ENCODE data around the gene CAMK1D.

The CAMK1D gene

DNA sequence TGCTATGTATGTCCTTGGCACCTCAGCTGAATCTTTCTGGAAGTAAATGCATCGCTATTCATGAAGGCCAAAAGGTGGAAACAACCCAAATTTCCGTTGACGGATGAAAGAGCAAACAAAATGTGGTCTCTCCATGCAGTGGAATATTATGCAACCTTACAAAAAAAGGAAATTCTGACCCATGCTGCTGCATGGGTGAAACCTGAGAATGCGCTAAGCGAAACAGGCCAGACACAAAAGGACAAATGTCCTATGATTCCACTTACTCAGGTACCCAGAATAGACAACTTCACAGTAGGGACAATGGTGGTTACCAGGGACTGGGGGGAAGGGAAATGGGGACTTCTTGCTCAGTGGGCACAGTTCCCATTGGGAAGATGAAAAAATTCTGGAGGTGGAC lies 158.8 kb downstream of the CAMK1D start:
- Histone ChIP-seq H3K27ac (ENCODE audit: insufficient read depth, low read length, poor library complexity, severe bottlenecking) (no peak overlapping the region), H3K9me3 (ENCODE audit: control insufficient read depth, low read length) (no peaks in the 10 kb centered on the region), H3K4me1 (ENCODE audit: control insufficient read depth, insufficient read depth, low read length, poor library complexity, severe bottlenecking) (peaks cover 5% of the 10 kb centered on the region), H3K27me3 (replicated peaks; ENCODE audit: control insufficient read depth, insufficient read depth, low read length, poor library complexity, severe bottlenecking) (no peaks in the 10 kb centered on the region), H3K4me3 (ENCODE audit: insufficient read depth, low read depth, low read length, poor library complexity, severe bottlenecking) (no peak overlapping the region), H3K36me3 (ENCODE audit: control insufficient read depth, insufficient read depth, low read length) (no peaks in the 10 kb centered on the region)
- DNase-seq: no peak

DNA sequence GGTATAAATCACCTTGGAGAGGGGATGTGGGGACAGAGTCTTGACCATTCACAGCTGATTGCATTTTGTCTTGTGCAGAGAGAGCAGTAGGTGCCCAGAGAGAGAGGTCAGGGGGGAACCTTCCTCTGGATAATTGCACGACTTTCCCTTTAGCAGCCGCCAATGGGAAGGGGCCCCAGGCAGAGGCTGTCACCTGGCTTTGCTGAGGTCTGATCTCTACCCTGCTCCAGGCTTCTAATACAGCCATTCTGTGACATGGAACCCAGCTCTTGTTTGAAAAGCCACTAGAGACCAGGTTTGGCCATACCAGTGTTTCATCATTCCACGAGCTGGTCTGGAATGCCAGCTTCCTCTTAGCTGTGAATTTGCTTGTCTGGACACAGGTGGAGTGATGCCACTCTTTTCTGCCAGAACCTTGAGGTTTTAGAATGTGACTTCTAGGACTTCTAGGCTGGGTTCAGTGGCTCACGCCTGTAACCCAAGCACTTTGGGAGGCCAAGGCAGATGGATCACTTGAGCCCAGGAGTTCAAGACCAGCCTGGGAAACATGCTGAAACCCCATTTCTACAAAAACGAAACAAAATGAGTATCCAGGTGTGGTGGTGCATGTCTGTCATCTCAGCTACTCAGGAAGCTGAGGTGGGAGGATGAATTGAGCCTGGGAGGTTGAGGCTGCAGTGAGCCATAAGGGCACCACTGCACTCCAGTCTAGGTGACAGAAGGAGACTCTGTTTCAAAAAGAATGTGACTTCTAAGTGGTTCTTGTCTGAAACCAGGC lies 159.9 kb downstream of the CAMK1D start:
- no peak for DNase-seq
- Histone ChIP-seq H3K27me3 (replicated peaks; ENCODE audit: control insufficient read depth, insufficient read depth, low read length, poor library complexity, severe bottlenecking) (no peaks in the 10 kb centered on the region), H3K27ac (ENCODE audit: insufficient read depth, low read length, poor library complexity, severe bottlenecking) (no peak overlapping the region), H3K4me1 (ENCODE audit: control insufficient read depth, insufficient read depth, low read length, poor library complexity, severe bottlenecking) (peaks cover 5% of the 10 kb centered on the region), H3K4me3 (ENCODE audit: insufficient read depth, low read depth, low read length, poor library complexity, severe bottlenecking) (no peak overlapping the region), H3K9me3 (ENCODE audit: control insufficient read depth, low read length) (no peaks in the 10 kb centered on the region), H3K36me3 (ENCODE audit: control insufficient read depth, insufficient read depth, low read length) (no peaks in the 10 kb centered on the region)

DNA sequence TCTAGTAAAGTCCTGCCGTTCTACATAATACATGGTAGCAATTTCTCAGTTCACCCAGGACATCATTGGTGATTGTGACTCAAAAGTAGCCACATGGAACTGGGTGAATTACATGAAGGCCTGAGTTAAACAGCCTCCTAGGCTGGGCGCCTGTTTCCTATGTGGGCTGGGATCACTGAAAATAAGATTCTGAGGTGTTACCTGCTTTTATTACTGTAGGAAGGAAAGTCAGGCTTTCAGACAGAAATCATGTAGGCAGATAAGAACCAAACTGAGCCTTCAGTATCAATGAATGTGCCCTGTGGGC lies 160.4 kb downstream of the CAMK1D start:
- Histone ChIP-seq H3K4me3 (ENCODE audit: insufficient read depth, low read depth, low read length, poor library complexity, severe bottlenecking) (no peak overlapping the region), H3K36me3 (ENCODE audit: control insufficient read depth, insufficient read depth, low read length) (no peaks in the 10 kb centered on the region), H3K27ac (ENCODE audit: insufficient read depth, low read length, poor library complexity, severe bottlenecking) (no peak overlapping the region), H3K9me3 (ENCODE audit: control insufficient read depth, low read length) (no peaks in the 10 kb centered on the region), H3K27me3 (replicated peaks; ENCODE audit: control insufficient read depth, insufficient read depth, low read length, poor library complexity, severe bottlenecking) (no peaks in the 10 kb centered on the region), H3K4me1 (ENCODE audit: control insufficient read depth, insufficient read depth, low read length, poor library complexity, severe bottlenecking) (peaks cover 5% of the 10 kb centered on the region)
- DNase-seq: no peak

DNA sequence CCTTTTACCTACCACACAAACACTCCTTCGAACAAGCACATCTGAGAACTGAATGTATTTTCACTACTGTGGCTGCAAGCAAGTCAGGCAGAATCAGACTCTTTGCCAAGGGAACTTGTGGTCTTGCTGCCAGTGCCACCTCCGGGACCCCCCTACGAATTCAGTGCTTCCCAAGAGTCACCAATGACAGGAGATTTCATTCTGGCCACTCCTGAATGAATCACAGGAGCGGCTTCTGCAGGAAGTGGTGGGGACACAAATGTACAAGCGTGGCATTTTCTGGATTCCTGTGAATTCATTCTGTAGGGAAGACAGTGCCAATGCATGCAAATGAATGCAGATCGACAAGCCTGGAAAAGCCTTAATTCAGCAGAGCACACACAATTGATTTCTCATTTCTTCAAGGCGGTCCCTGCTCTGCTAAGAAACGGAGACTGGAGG lies 161.2 kb downstream of the CAMK1D start:
- H3K27me3 ChIP-seq (replicated peaks; ENCODE audit: control insufficient read depth, insufficient read depth, low read length, poor library complexity, severe bottlenecking): no peaks in the 10 kb centered on the region
- DNase-seq: no peak
- peaks cover 5% of the 10 kb centered on the region for H3K4me1 ChIP-seq (ENCODE audit: control insufficient read depth, insufficient read depth, low read length, poor library complexity, severe bottlenecking)
- no peak overlapping the region for H3K4me3 ChIP-seq (ENCODE audit: insufficient read depth, low read depth, low read length, poor library complexity, severe bottlenecking)
- no peaks in the 10 kb centered on the region for H3K36me3 ChIP-seq (ENCODE audit: control insufficient read depth, insufficient read depth, low read length)
- no peak overlapping the region for H3K27ac ChIP-seq (ENCODE audit: insufficient read depth, low read length, poor library complexity, severe bottlenecking)
- no peaks in the 10 kb centered on the region for H3K9me3 ChIP-seq (ENCODE audit: control insufficient read depth, low read length)

DNA sequence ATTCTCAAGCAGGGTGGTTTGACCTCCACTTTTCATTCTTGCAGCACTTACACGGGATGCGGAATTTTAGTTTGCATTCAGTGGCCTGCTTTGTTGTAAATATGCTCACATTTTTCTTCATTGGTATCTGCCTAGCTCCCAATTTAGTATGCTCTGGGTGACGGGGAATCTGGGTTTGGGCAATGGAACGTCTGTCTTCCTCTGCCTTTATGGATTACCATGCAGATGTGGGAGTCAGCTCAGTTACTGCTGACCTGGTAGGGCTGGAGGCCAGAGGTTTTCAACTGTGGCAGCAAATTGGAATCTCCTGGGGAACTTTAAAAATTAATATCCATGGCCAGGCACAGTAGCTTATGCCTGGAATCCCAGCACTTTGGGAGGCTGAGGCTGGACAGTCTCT lies 161.6 kb downstream of the CAMK1D start:
- Histone ChIP-seq H3K36me3 (ENCODE audit: control insufficient read depth, insufficient read depth, low read length) (no peaks in the 10 kb centered on the region), H3K27me3 (replicated peaks; ENCODE audit: control insufficient read depth, insufficient read depth, low read length, poor library complexity, severe bottlenecking) (no peaks in the 10 kb centered on the region), H3K4me3 (ENCODE audit: insufficient read depth, low read depth, low read length, poor library complexity, severe bottlenecking) (no peak overlapping the region), H3K9me3 (ENCODE audit: control insufficient read depth, low read length) (no peaks in the 10 kb centered on the region), H3K4me1 (ENCODE audit: control insufficient read depth, insufficient read depth, low read length, poor library complexity, severe bottlenecking) (peaks cover 5% of the 10 kb centered on the region), H3K27ac (ENCODE audit: insufficient read depth, low read length, poor library complexity, severe bottlenecking) (no peak overlapping the region)
- DNase-seq: no peak

DNA sequence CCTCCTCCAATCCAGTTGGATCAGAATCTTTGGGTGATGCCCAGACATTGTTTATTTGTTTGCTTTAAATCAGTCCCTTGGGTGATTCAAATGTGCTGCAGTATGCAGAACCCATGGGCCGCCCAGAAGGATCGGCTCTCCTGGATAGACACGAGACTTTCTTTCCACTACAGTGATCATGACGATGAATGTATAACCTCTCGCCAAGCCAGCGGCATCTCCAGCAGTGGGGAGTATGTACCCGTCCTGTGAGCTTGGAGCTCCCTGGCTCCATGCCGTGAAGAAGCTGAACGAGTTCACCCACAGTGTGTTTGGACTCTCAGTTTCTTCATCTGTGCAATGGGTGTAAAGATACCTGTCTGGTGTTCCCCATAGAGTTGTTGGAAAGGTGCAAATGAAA lies 162.3 kb downstream of the CAMK1D start:
- DNase-seq: no peak
- H3K4me1 ChIP-seq (ENCODE audit: control insufficient read depth, insufficient read depth, low read length, poor library complexity, severe bottlenecking): peaks cover 5% of the 10 kb centered on the region
- H3K9me3 ChIP-seq (ENCODE audit: control insufficient read depth, low read length): no peaks in the 10 kb centered on the region
- no peak overlapping the region for H3K27ac ChIP-seq (ENCODE audit: insufficient read depth, low read length, poor library complexity, severe bottlenecking)
- no peak overlapping the region for H3K4me3 ChIP-seq (ENCODE audit: insufficient read depth, low read depth, low read length, poor library complexity, severe bottlenecking)
- H3K27me3 ChIP-seq (replicated peaks; ENCODE audit: control insufficient read depth, insufficient read depth, low read length, poor library complexity, severe bottlenecking): no peaks in the 10 kb centered on the region
- no peaks in the 10 kb centered on the region for H3K36me3 ChIP-seq (ENCODE audit: control insufficient read depth, insufficient read depth, low read length)

DNA sequence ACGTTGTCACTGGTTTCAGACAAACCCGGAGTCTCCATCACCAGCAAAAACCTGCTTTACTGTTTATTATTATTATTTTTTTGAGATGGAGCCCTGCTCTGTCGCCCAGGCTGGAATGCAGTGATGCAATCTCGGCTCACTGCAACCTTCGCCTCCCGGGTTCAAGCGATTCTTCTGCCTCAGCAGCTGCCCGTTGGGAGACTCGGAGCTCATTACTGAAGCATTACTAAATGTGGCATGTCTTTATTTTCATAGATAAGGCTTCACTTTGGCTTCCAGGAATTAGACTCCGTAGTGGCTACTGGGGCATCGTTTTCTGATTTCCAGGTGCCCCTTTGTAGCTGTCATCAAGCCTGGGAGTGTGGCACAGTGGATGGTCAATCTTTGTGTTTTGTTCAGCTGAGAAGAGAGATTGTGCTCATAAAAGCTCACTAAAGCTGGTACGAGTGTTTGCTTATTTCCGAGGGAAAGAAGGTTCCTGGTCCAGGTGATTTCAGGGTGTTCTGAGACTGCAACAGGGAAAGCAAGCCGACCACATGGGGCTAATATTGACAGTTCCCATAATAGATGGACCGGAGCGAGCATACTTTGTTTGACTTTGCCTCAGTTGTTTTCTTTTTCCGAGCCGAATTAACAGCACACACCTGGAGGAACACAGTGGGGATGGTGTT lies 163.1 kb downstream of the CAMK1D start:
- no peak for DNase-seq
- no peak overlapping the region for H3K27ac ChIP-seq (ENCODE audit: insufficient read depth, low read length, poor library complexity, severe bottlenecking)
- H3K4me3 ChIP-seq (ENCODE audit: insufficient read depth, low read depth, low read length, poor library complexity, severe bottlenecking): no peak overlapping the region
- H3K27me3 ChIP-seq (replicated peaks; ENCODE audit: control insufficient read depth, insufficient read depth, low read length, poor library complexity, severe bottlenecking): no peaks in the 10 kb centered on the region
- no peaks in the 10 kb centered on the region for H3K9me3 ChIP-seq (ENCODE audit: control insufficient read depth, low read length)
- peaks cover 5% of the 10 kb centered on the region for H3K4me1 ChIP-seq (ENCODE audit: control insufficient read depth, insufficient read depth, low read length, poor library complexity, severe bottlenecking)
- no peaks in the 10 kb centered on the region for H3K36me3 ChIP-seq (ENCODE audit: control insufficient read depth, insufficient read depth, low read length)

DNA sequence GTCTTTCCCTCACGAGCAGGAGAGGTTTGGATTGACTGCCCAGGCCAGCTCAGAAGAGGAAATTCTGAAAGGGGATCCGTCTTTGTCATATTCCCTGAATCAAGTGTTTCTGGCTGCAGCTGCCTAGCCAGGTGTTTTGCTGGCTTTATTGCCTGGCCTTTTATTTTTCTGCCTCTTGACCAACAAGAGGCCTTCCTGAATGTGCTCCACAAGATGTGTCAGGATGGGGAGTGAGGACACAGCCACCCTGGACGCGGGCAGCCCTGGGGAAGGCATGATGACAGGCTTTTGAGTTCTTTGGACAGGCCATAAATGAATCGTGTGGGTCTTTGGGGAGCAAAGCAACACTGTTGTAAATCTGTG lies 163.6 kb downstream of the CAMK1D start:
- H3K36me3 ChIP-seq (ENCODE audit: control insufficient read depth, insufficient read depth, low read length): no peaks in the 10 kb centered on the region
- H3K4me1 ChIP-seq (ENCODE audit: control insufficient read depth, insufficient read depth, low read length, poor library complexity, severe bottlenecking): peaks cover 5% of the 10 kb centered on the region
- H3K9me3 ChIP-seq (ENCODE audit: control insufficient read depth, low read length): no peaks in the 10 kb centered on the region
- no peak for DNase-seq
- H3K27me3 ChIP-seq (replicated peaks; ENCODE audit: control insufficient read depth, insufficient read depth, low read length, poor library complexity, severe bottlenecking): no peaks in the 10 kb centered on the region
- H3K27ac ChIP-seq (ENCODE audit: insufficient read depth, low read length, poor library complexity, severe bottlenecking): no peak overlapping the region
- no peak overlapping the region for H3K4me3 ChIP-seq (ENCODE audit: insufficient read depth, low read depth, low read length, poor library complexity, severe bottlenecking)

DNA sequence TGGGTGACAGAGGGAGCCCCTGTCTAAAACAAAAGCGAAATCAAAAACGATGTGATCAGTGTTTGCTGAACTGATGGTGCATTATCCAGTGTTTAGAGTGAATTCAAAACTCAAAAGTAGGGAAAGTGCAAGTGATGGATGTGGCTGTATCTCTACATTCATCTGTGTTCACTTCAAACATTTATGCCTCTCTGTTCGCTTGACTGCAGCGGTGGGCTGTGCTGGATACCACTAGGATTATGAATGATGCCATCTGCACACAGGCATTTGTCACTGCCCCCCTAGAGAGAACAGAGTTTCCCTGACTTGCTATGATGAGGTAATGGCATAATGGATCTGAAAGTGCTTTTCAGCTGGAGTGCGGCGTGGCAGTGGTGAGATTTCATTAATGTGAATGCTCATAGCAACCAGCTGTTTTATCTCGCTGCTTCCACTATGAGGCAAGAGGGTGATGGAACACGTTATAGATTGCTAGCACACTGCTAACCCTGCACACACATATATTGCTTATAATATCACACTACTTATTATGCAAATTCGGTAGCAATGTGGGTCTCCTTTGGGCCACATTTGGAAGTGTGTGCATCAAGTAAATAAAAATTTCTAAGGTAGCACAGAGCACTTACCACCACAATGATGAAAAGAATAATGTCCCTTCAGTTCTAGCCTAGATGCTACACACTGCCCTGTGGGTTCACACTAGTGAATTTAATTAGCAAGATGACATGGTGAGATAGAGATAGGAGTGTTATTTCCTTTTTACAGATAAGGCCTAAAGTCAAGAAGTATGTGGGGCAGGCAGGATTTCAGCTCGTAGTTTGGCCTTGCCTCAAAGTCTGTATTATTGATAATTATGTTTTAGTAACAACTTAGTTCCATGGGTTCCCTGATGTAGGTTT lies 164.7 kb downstream of the CAMK1D start:
- Histone ChIP-seq H3K9me3 (ENCODE audit: control insufficient read depth, low read length) (no peaks in the 10 kb centered on the region), H3K4me3 (ENCODE audit: insufficient read depth, low read depth, low read length, poor library complexity, severe bottlenecking) (no peak overlapping the region), H3K36me3 (ENCODE audit: control insufficient read depth, insufficient read depth, low read length) (no peaks in the 10 kb centered on the region), H3K4me1 (ENCODE audit: control insufficient read depth, insufficient read depth, low read length, poor library complexity, severe bottlenecking) (peaks cover 5% of the 10 kb centered on the region), H3K27me3 (replicated peaks; ENCODE audit: control insufficient read depth, insufficient read depth, low read length, poor library complexity, severe bottlenecking) (no peaks in the 10 kb centered on the region), H3K27ac (ENCODE audit: insufficient read depth, low read length, poor library complexity, severe bottlenecking) (no peak overlapping the region)
- DNase-seq: no peak

DNA sequence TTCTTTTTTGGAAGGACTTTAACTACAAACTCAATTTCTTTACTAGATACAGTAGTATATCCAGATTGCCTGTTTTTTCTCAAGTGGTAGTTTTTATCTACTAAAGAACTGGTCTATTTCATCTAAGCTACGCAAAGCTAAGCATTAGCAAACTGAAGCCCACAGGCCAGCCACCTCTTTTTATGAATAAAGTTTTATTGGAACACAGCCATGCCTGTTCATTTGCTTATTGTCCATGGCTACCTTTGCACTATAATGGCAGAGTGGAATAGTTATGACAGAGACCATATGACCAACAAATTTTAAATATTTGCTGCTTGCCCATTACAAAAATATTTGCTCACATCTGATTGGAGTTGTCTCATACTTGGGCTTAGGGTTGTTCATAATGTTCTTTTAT lies 168.7 kb downstream of the CAMK1D start:
- no peaks in the 10 kb centered on the region for H3K27me3 ChIP-seq (replicated peaks; ENCODE audit: control insufficient read depth, insufficient read depth, low read length, poor library complexity, severe bottlenecking)
- no peak for DNase-seq

More for the DNA sequence above, 168.7 kb downstream of the CAMK1D start:
- Histone ChIP-seq H3K36me3 (ENCODE audit: control insufficient read depth, insufficient read depth, low read length) (no peaks in the 10 kb centered on the region), H3K27ac (ENCODE audit: insufficient read depth, low read length, poor library complexity, severe bottlenecking) (no peak overlapping the region), H3K9me3 (ENCODE audit: control insufficient read depth, low read length) (no peaks in the 10 kb centered on the region), H3K4me1 (ENCODE audit: control insufficient read depth, insufficient read depth, low read length, poor library complexity, severe bottlenecking) (no peaks in the 10 kb centered on the region), H3K4me3 (ENCODE audit: insufficient read depth, low read depth, low read length, poor library complexity, severe bottlenecking) (no peak overlapping the region)

All from effector memory CD4-positive, alpha-beta T cell (primary cell).